Lower lobe of right lung (tissue), 2 donors: ENCODE data around the gene KCNK17. TPM values are rescaled to one million over a fixed set of nuclear protein-coding genes. Genes with fewer than 3 reads are reported as not detected.

Source experiments
- ATAC-seq, 2 donors: fragments of 200-7000 bp; cut with Tn5 transposase; one replicate each; pipeline ENCODE4 v1.9.1; 2020 to 2022; ENCODE audit warnings: mild to moderate bottlenecking in 2 of 2, moderate library complexity in 2 of 2
- DNase-seq: peaks from one replicate; pipeline ENCODE4 v3.0.0-alpha.2; 2020
- H3K27ac ChIP-seq: fragments of 200-600 bp; one replicate; pipeline ENCODE4 v1.8.0; 2022
- H3K27me3 ChIP-seq: fragments of 200-600 bp; one replicate; pipeline ENCODE4 v1.8.0; 2022; ENCODE audit warnings: low read depth
- H3K36me3 ChIP-seq: fragments of 200-600 bp; one replicate; pipeline ENCODE4 v1.8.0; 2022; ENCODE audit warnings: mild to moderate bottlenecking
- H3K4me1 ChIP-seq: fragments of 200-600 bp; one replicate; pipeline ENCODE4 v1.8.0; 2022
- H3K4me3 ChIP-seq: fragments of 200-600 bp; one replicate; pipeline ENCODE4 v1.8.0; 2022; ENCODE audit warnings: mild to moderate bottlenecking
- H3K9me3 ChIP-seq: fragments of 200-600 bp; one replicate; pipeline ENCODE4 v1.8.0; 2022
- CTCF ChIP-seq: fragments of 200-600 bp; IDR thresholded peaks from one replicate; pipeline ENCODE4 v1.8.0; 2022; ENCODE audit warnings: antibody characterized with exemption, mild to moderate bottlenecking
- intact Hi-C: fragments of 100-400 bp; cut with DNase I; formaldehyde crosslinking; loops from one replicate; pipeline ENCODE4 v1.11.0; 2022
- long read RNA-seq: library from polyadenylated mRNA; unstranded; transcript quantifications from one replicate; pipeline ENCODE4 v2.0.0, GENCODE V29; 2021
- total RNA-seq: library from RNA; stranded (reverse); fragmentation: NEBNext Ultra II Directional; extraction: Animal tissue kit (Norgen Biotek cat#: 25700); gene quantifications from one replicate; pipeline ENCODE4 v1.2.1, GENCODE V29; 2021
- donor health status: DM: no; HTN: yes; CAD: no; lungs with severe emphysema.

Gene KCNK17
- 5.5 TPM for total RNA-seq
- long read RNA-seq, transcript KCNK17-201 (5 exons, 1,658 nt), result major isoform, 10 of 14 reads
- long read RNA-seq, partial matches to known transcripts, result 1 of 14 reads
- long read RNA-seq, other reads (novel, unspliced or antisense), result 3 of 14 reads

- peak within 1 kb of the TSS; percentile 46 for H3K4me3 ChIP-seq
- H3K27ac ChIP-seq, result peak within 1 kb of the TSS; percentile 14
- TF ChIP-seq CTCF, result no peak
- intact Hi-C loops, result no loop called here
- DNase-seq, result no peak
- ATAC-seq, result no peak
- H3K36me3 ChIP-seq, result no peaks in the 10 kb centered on the region
- H3K9me3 ChIP-seq, result no peaks in the 10 kb centered on the region
- peaks cover 36% of the 10 kb centered on the region for H3K27me3 ChIP-seq
- H3K4me1 ChIP-seq, result peaks cover 18% of the 10 kb centered on the region
Measured at GRCh38 chr6:39314273-39314795, at the start of gene KCNK17. TSS of gene KCNK17 (minus strand) at chr6:39314419. CDS start at chr6:39314320, 99 bp downstream.

- DNase-seq (no peak), ATAC-seq (no peak)
- Histone ChIP-seq H3K27ac (no peak overlapping the region), H3K4me3 (no peak overlapping the region), H3K4me1 (peaks cover 12% of the 10 kb centered on the region), H3K36me3 (no peaks in the 10 kb centered on the region), H3K27me3 (no peaks in the 10 kb centered on the region), H3K9me3 (no peaks in the 10 kb centered on the region)
- no peak for TF ChIP-seq CTCF
- intact Hi-C loops, result no loop called here
Measured at GRCh38 chr6:39363280-39363679, 49.1 kb upstream of the KCNK17 start.

GRCh38 chr6:39362487-39362865, 48.3 kb upstream of the KCNK17 start:
- peak in 1 of 2 donors; percentile 10 for ATAC-seq
- TF ChIP-seq CTCF, result no peak
- Histone ChIP-seq H3K4me1 (peaks cover 17% of the 10 kb centered on the region), H3K27me3 (no peaks in the 10 kb centered on the region), H3K27ac (no peak overlapping the region), H3K9me3 (no peaks in the 10 kb centered on the region), H3K36me3 (no peaks in the 10 kb centered on the region), H3K4me3 (no peak overlapping the region)
- intact Hi-C loops, result no loop called here
- DNase-seq, result no peak

GRCh38 chr6:39361657-39362486, 47.7 kb upstream of the KCNK17 start:
- Histone ChIP-seq H3K4me1 (peaks cover 17% of the 10 kb centered on the region), H3K27me3 (no peaks in the 10 kb centered on the region), H3K9me3 (no peaks in the 10 kb centered on the region), H3K36me3 (no peaks in the 10 kb centered on the region), H3K27ac (no peak overlapping the region), H3K4me3 (no peak overlapping the region)
- peak; percentile 79 for TF ChIP-seq CTCF
- intact Hi-C loops, result no loop called here
- DNase-seq, result peak; percentile 62
- ATAC-seq, result peak; percentile 84 to 86

GRCh38 chr6:39360378-39360777, 46.2 kb upstream of the KCNK17 start:
- Histone ChIP-seq H3K27ac (no peak overlapping the region), H3K4me1 (peaks cover 17% of the 10 kb centered on the region), H3K4me3 (no peak overlapping the region), H3K36me3 (no peaks in the 10 kb centered on the region), H3K27me3 (no peaks in the 10 kb centered on the region), H3K9me3 (no peaks in the 10 kb centered on the region)
- TF ChIP-seq CTCF, result no peak
- DNase-seq (no peak), ATAC-seq (no peak)
- intact Hi-C loops, result no loop called here
